ENCODE data around the gene MACROD2. TPM values are rescaled to one million over a fixed set of nuclear protein-coding genes. Genes with fewer than 3 reads are reported as not detected.
A peak's percentile ranks its signal among the peaks of the same experiment; 100 is the strongest.

The MACROD2 gene
- total RNA-seq, 6 experiments from 2014 or later: 0.05 to 0.57 (median 0.11) TPM; not detected in 1

DNA sequence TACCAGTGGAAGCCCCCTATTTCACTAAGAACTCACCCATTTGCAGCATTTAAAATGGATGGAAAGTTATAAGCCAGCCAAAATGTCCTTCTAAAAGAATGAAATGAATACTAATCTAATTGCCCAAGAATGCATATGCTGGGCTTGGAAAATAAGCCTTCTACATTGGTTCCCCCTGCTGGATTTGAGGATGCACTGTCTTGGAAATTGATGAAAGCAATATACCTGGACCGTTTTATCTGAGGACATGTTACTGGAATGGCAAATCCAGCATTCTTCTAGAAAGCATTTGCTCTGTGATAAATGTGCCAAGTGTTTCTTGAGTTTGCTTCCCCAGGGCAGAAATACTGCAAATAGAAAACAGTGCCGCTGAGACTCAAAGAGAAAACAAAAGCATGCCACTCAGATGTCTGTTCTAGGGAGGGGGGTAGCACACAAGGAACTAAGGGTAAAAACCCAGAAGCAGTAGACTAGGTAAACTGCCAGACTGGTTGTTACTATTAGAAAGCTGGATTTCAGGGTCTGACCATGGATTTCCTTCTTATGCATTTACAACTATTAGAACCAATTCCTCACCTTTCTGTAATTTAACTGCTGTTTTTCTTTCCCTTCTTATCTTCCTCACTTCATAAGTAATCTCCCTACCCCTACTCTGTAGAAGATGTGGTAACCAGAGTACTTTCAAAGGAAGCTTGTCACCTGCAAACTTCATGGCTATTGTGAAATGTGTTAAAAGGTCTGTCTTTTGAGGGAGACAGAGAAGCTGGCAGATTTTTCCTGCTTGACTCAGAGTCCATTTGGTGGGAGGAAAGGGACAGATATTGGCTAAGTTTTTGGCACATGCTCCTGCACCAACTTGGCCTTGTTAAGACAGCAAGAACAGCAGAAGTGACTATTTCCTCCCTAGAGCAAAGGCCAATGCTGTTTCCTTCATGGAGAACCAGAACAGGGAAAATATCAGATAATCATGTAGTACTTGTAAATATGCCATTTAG, 1935.3 kb downstream of the MACROD2 start:
- Mint-ChIP-seq H3K4me1 (ENCODE audit: low read depth) (no peaks in the 10 kb centered on the region), H3K4me3 (no peak overlapping the region), H3K27me3 (ENCODE audit: insufficient read depth) (no peaks in the 10 kb centered on the region), H3K9me3 (peaks cover 20% of the 10 kb centered on the region), H3K27ac (no peak overlapping the region), H3K36me3 (ENCODE audit: low read depth) (peaks cover 5% of the 10 kb centered on the region; the same call in 1 of the 2 replicates)
- TF ChIP-seq, protein P1, sequence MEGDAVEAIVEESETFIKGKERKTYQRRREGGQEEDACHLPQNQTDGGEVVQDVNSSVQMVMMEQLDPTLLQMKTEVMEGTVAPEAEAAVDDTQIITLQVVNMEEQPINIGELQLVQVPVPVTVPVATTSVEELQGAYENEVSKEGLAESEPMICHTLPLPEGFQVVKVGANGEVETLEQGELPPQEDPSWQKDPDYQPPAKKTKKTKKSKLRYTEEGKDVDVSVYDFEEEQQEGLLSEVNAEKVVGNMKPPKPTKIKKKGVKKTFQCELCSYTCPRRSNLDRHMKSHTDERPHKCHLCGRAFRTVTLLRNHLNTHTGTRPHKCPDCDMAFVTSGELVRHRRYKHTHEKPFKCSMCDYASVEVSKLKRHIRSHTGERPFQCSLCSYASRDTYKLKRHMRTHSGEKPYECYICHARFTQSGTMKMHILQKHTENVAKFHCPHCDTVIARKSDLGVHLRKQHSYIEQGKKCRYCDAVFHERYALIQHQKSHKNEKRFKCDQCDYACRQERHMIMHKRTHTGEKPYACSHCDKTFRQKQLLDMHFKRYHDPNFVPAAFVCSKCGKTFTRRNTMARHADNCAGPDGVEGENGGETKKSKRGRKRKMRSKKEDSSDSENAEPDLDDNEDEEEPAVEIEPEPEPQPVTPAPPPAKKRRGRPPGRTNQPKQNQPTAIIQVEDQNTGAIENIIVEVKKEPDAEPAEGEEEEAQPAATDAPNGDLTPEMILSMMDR (IDR thresholded peaks at IDR 0.05): peak; percentile 69
- DNase-seq: peak; percentile 11

- H3K27ac Mint-ChIP-seq: no peak overlapping the region
- DNase-seq: no peak
- TF ChIP-seq, protein P1 (IDR thresholded peaks at IDR 0.05): no peak
- no peaks in the 10 kb centered on the region for H3K36me3 Mint-ChIP-seq (ENCODE audit: low read depth)
- no peaks in the 10 kb centered on the region for H3K27me3 Mint-ChIP-seq (ENCODE audit: insufficient read depth)
- peaks cover 11% of the 10 kb centered on the region; the same call in 1 of the 2 replicates for H3K9me3 Mint-ChIP-seq
- H3K4me1 Mint-ChIP-seq (ENCODE audit: low read depth): no peaks in the 10 kb centered on the region
- H3K4me3 Mint-ChIP-seq: no peak overlapping the region
Measured at GRCh38 chr20:15931897-15932296, 1936.6 kb downstream of the MACROD2 start.

DNA sequence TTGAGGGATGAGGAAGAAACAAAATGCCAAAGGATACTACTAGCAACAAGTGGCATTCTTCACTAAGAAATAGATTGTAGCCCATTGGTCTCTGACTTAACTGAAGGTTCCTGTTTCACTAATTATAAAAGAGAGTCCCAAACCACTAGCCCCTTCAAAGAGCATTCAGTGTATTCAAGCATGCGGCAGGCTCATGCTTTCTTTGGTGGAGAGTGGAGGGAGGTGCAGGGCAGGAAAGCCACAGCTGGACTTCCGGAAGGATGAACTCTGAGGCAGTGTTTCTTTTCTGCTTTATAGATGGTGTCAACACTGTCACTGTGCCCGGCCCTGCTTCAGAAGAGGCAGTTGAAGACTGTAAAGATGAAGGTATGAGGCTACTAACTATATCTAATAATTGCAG, 1941.9 kb downstream of the MACROD2 start:
- Mint-ChIP-seq H3K27me3 (ENCODE audit: insufficient read depth) (no peaks in the 10 kb centered on the region), H3K9me3 (peaks cover 20% of the 10 kb centered on the region)
- DNase-seq: no peak

GRCh38 chr20:15938847-15939246, 1943.5 kb downstream of the MACROD2 start:
- no peaks in the 10 kb centered on the region for H3K4me1 Mint-ChIP-seq (ENCODE audit: low read depth)
- no peak for DNase-seq
- no peak overlapping the region for H3K27ac Mint-ChIP-seq
- peaks cover 20% of the 10 kb centered on the region for H3K9me3 Mint-ChIP-seq
- no peaks in the 10 kb centered on the region for H3K27me3 Mint-ChIP-seq (ENCODE audit: insufficient read depth)
- no peak overlapping the region for H3K4me3 Mint-ChIP-seq
- no peaks in the 10 kb centered on the region for H3K36me3 Mint-ChIP-seq (ENCODE audit: low read depth)
- TF ChIP-seq, protein P1 (IDR thresholded peaks at IDR 0.05): no peak

More for the DNA sequence above, 1941.9 kb downstream of the MACROD2 start:
- Mint-ChIP-seq H3K4me3 (no peak overlapping the region), H3K27ac (no peak overlapping the region), H3K4me1 (ENCODE audit: low read depth) (no peaks in the 10 kb centered on the region), H3K36me3 (ENCODE audit: low read depth) (no peaks in the 10 kb centered on the region)
- TF ChIP-seq, protein P1 (IDR thresholded peaks at IDR 0.05): no peak

GRCh38 chr20:15940127-15940526, 1944.8 kb downstream of the MACROD2 start:
- no peak for DNase-seq
- TF ChIP-seq, protein P1 (IDR thresholded peaks at IDR 0.05): no peak
- Mint-ChIP-seq H3K27ac (no peak overlapping the region), H3K27me3 (ENCODE audit: insufficient read depth) (no peaks in the 10 kb centered on the region), H3K4me3 (no peak overlapping the region), H3K9me3 (peaks cover 20% of the 10 kb centered on the region), H3K4me1 (ENCODE audit: low read depth) (no peaks in the 10 kb centered on the region), H3K36me3 (ENCODE audit: low read depth) (no peaks in the 10 kb centered on the region)
